H9 (cell line): ENCODE results near the gene KRTAP9-8. TPM values are rescaled to one million over a fixed set of nuclear protein-coding genes. Genes with fewer than 3 reads are reported as not detected.

Experiments used
- DNase-seq: peaks from one replicate; pipeline ENCODE4 v3.0.0-alpha.2; 2017
- H2AFZ ChIP-seq: one replicate; pipeline ENCODE4 v1.6.1; 2013; ENCODE audit warnings: mild to moderate bottlenecking, low read length, control low read depth, moderate library complexity
- H2AK5ac ChIP-seq: 2 replicates; pipeline ENCODE4 v1.6.1; 2013; ENCODE audit warnings: low read length, control low read depth, mixed read lengths; ENCODE audit not compliant: insufficient read length
- H2BK120ac ChIP-seq: one replicate; pipeline ENCODE4 v1.6.1; 2013; ENCODE audit warnings: low read depth, mild to moderate bottlenecking, low read length, control low read depth, inconsistent platforms; ENCODE audit not compliant: poor library complexity, severe bottlenecking
- H2BK12ac ChIP-seq: 2 replicates; pipeline ENCODE4 v1.6.1; 2013; ENCODE audit warnings: low read length, control low read depth, mixed read lengths, low read depth; ENCODE audit not compliant: insufficient read length
- H2BK15ac ChIP-seq: 2 replicates; pipeline ENCODE4 v1.6.1; 2013; ENCODE audit warnings: low read depth, low read length, control low read depth
- H2BK20ac ChIP-seq: one replicate; pipeline ENCODE4 v1.6.1; 2013; ENCODE audit warnings: low read depth, mild to moderate bottlenecking, low read length, control low read depth, inconsistent platforms; ENCODE audit not compliant: poor library complexity, severe bottlenecking
- H2BK5ac ChIP-seq: 2 replicates; pipeline ENCODE4 v1.6.1; 2013; ENCODE audit warnings: low read length, control low read depth, mixed read lengths; ENCODE audit not compliant: insufficient read length
- H3K14ac ChIP-seq: 2 replicates; pipeline ENCODE4 v1.6.1; 2013; ENCODE audit warnings: low read length, control low read depth; ENCODE audit not compliant: insufficient read depth
- H3K18ac ChIP-seq: 2 replicates; pipeline ENCODE4 v1.6.1; 2013; ENCODE audit warnings: low read depth, mild to moderate bottlenecking, mixed read lengths, low read length, control low read depth; ENCODE audit not compliant: insufficient read length
- H3K23ac ChIP-seq: 2 replicates; pipeline ENCODE4 v1.6.1; 2013; ENCODE audit warnings: low read length, control low read depth, mixed read lengths, low read depth; ENCODE audit not compliant: insufficient read length
- H3K23me2 ChIP-seq: 2 replicates; pipeline ENCODE4 v1.6.1; 2013; ENCODE audit warnings: low read depth, mild to moderate bottlenecking, mixed read lengths, low read length, control low read depth; ENCODE audit not compliant: insufficient read length, poor library complexity, severe bottlenecking
- H3K27ac ChIP-seq: 2 replicates; pipeline ENCODE4 v1.5.1; 2013; ENCODE audit warnings: low read length, control low read depth, mixed read lengths, low read depth; ENCODE audit not compliant: insufficient read length
- H3K27me3 ChIP-seq: 2 replicates; pipeline ENCODE4 v1.6.1; 2013; ENCODE audit warnings: low read length, control low read depth, inconsistent platforms; ENCODE audit not compliant: insufficient read depth
- H3K4ac ChIP-seq: 2 replicates; pipeline ENCODE4 v1.6.1; 2013; ENCODE audit warnings: low read depth, mild to moderate bottlenecking, control low read depth, inconsistent platforms, low read length, moderate library complexity
- H3K4me1 ChIP-seq: 2 replicates; pipeline ENCODE4 v1.6.1; 2013; ENCODE audit warnings: low read length, control low read depth, inconsistent platforms; ENCODE audit not compliant: insufficient read depth
- H3K4me2 ChIP-seq: 2 replicates; pipeline ENCODE4 v1.6.1; 2013; ENCODE audit warnings: low read length, control low read depth, mixed read lengths; ENCODE audit not compliant: insufficient read length, insufficient read depth
- H3K56ac ChIP-seq: 2 replicates; pipeline ENCODE4 v1.6.1; 2013; ENCODE audit warnings: low read depth, mild to moderate bottlenecking, mixed read lengths, low read length, control low read depth; ENCODE audit not compliant: insufficient read length
- H3K79me1 ChIP-seq: 2 replicates; pipeline ENCODE4 v1.6.1; 2013; ENCODE audit warnings: low read depth, mild to moderate bottlenecking, moderate library complexity, low read length, control low read depth, inconsistent platforms; ENCODE audit not compliant: insufficient read depth, poor library complexity, severe bottlenecking
- H3K79me2 ChIP-seq: 2 replicates; pipeline ENCODE4 v1.6.1; 2013; ENCODE audit warnings: low read length, control low read depth, inconsistent platforms; ENCODE audit not compliant: insufficient read depth
- H3K9ac ChIP-seq: 2 replicates; pipeline ENCODE4 v1.6.1; 2013; ENCODE audit warnings: low read length, control low read depth, mixed read lengths; ENCODE audit not compliant: insufficient read length; ENCODE audit errors: extremely low read depth
- H3K9me3 ChIP-seq: one replicate; pipeline ENCODE4 v1.6.1; 2013; ENCODE audit warnings: low read depth, low read length, inconsistent platforms; ENCODE audit not compliant: control insufficient read depth
- H3T11ph ChIP-seq: one replicate; pipeline ENCODE4 v1.6.1; 2013; ENCODE audit warnings: mild to moderate bottlenecking, low read length, control low read depth, inconsistent platforms
- H4K20me1 ChIP-seq: one replicate; pipeline ENCODE4 v1.6.1; 2013; ENCODE audit not compliant: control insufficient read depth, insufficient read length, insufficient read depth
- H4K5ac ChIP-seq: 2 replicates; pipeline ENCODE4 v1.6.1; 2013; ENCODE audit warnings: low read depth, mild to moderate bottlenecking, mixed read lengths, low read length, control low read depth; ENCODE audit not compliant: insufficient read length
- H4K8ac ChIP-seq: replicated peaks from 2 replicates; pipeline ENCODE4 v1.6.1; 2013; ENCODE audit warnings: low read length, control low read depth, mixed read lengths, low read depth; ENCODE audit not compliant: insufficient read length
- H4K91ac ChIP-seq: 2 replicates; pipeline ENCODE4 v1.6.1; 2013; ENCODE audit warnings: low read depth, mild to moderate bottlenecking, moderate library complexity, mixed read lengths, low read length, control low read depth; ENCODE audit not compliant: insufficient read length
- H3K27ac Mint-ChIP-seq, 3 experiments: 2 replicates in 2 of 3; 3 replicates in 1 of 3; pipeline ENCODE4 v1.8.0; 2020 to 2021; ENCODE audit warnings: mixed read lengths in 3 of 3, mild to moderate bottlenecking in 1 of 3, moderate library complexity in 1 of 3
- H3K27me3 Mint-ChIP-seq: 2 replicates; pipeline ENCODE4 v1.8.0; 2021; ENCODE audit warnings: low read depth, mild to moderate bottlenecking, moderate library complexity, mixed read lengths
- H3K36me3 Mint-ChIP-seq, 3 experiments: 2 replicates in 2 of 3; 3 replicates in 1 of 3; pipeline ENCODE4 v1.8.0; 2020 to 2021; ENCODE audit warnings: low read depth in 3 of 3, mixed read lengths in 3 of 3; ENCODE audit not compliant: insufficient read depth in 1 of 3
- H3K4me1 Mint-ChIP-seq, 2 experiments: 2 replicates each; pipeline ENCODE4 v1.8.0; 2020; ENCODE audit warnings: mixed read lengths in 2 of 2
- H3K4me3 Mint-ChIP-seq, 2 experiments: 2 replicates in 1 of 2; 3 replicates in 1 of 2; pipeline ENCODE4 v1.8.0; 2020 to 2021; ENCODE audit warnings: mild to moderate bottlenecking in 2 of 2, mixed read lengths in 2 of 2, moderate library complexity in 1 of 2
- H3K9me3 Mint-ChIP-seq, 2 experiments: 2 replicates in 1 of 2; 3 replicates in 1 of 2; pipeline ENCODE4 v1.8.0; 2020; ENCODE audit warnings: mild to moderate bottlenecking in 2 of 2, mixed read lengths in 2 of 2, moderate library complexity in 1 of 2
- WGBS: extraction: QIAGEN DNeasy Blood & Tissue Kit; methylation state at CpG from one replicate; pipeline ENCODE4 v1.1.7; 2013; ENCODE audit warnings: missing lambda C conversion rate, low lambda C conversion rate, mixed read lengths; ENCODE audit not compliant: insufficient read length; ENCODE audit errors: extremely low coverage; 5-methylcytosine and 5-hydroxymethylcytosine counted together
- total RNA-seq: library from RNA; stranded (reverse); gene quantifications from 2 replicates; pipeline ENCODE4 v1.2.1, GENCODE V29; 2021
- TF ChIP-seq, protein P1 (sequence below): fragments of 200-600 bp; sonication (generic); conservative IDR thresholded peaks from 3 replicates; pipeline ENCODE4 v1.8.0; 2021; ENCODE audit warnings: antibody characterized with exemption, mild to moderate bottlenecking

KRTAP9-8 gene
- total RNA-seq, 1 experiment from 2014 or later, result not detected

DNA sequence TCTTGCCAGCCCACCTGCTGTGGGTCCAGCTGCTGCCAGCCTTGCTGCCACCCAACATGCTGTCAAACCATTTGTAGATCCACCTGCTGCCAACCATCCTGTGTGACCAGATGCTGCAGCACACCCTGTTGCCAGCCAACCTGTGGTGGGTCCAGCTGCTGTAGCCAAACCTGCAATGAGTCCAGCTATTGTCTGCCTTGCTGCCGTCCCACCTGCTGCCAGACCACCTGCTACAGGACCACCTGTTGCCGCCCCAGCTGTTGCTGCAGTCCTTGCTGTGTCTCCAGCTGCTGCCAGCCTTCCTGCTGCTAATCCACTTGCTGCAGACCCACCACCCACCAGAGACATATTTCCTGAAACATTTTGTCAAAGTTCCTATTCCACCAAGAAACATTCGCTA is 47.5 kb upstream of the KRTAP9-8 start:
- H3K4ac ChIP-seq, result no peak overlapping the region
- no peaks in the 10 kb centered on the region for H4K20me1 ChIP-seq
- WGBS, result no CpG with 5 or more reads among the region's 3 CpGs
- no peaks in the 10 kb centered on the region for H3K4me1 ChIP-seq
- H3K79me2 ChIP-seq, result no peaks in the 10 kb centered on the region
- no peak for DNase-seq
- no peak overlapping the region for H3T11ph ChIP-seq
- no peaks in the 10 kb centered on the region for H3K9me3 ChIP-seq
- H2BK120ac ChIP-seq, result no peak overlapping the region
- no peak overlapping the region for H2AFZ ChIP-seq
- no peak overlapping the region for H2BK15ac ChIP-seq
- no peak overlapping the region for H3K9ac ChIP-seq
- H3K27me3 ChIP-seq, result no peaks in the 10 kb centered on the region
- no peaks in the 10 kb centered on the region for H3K79me1 ChIP-seq
- no peak overlapping the region for H4K8ac ChIP-seq
- H2BK12ac ChIP-seq, result no peak overlapping the region
- no peak overlapping the region for H3K23ac ChIP-seq
- H3K4me1 Mint-ChIP-seq, result peaks cover 3 to 7% of the 10 kb centered on the region in 2 experiments; a peak in 2 of 4 replicates
- H3K56ac ChIP-seq, result no peak overlapping the region
- H3K14ac ChIP-seq, result peak overlapping the region; percentile 51; the same call in 1 of the 2 replicates
- H3K4me2 ChIP-seq, result no peak overlapping the region
- no peak overlapping the region for H3K27ac Mint-ChIP-seq
- no peak overlapping the region for H4K91ac ChIP-seq
- no peak overlapping the region for H4K5ac ChIP-seq
- no peak overlapping the region for H2BK20ac ChIP-seq
- H3K27ac ChIP-seq, result no peak overlapping the region
- H3K9me3 Mint-ChIP-seq, result peaks cover 4 to 7% of the 10 kb centered on the region in 2 experiments; a peak in 4 of 5 replicates
- peaks cover 2% of the 10 kb centered on the region for H3K27me3 Mint-ChIP-seq
- no peaks in the 10 kb centered on the region for H3K23me2 ChIP-seq
- H2AK5ac ChIP-seq, result no peak overlapping the region
- no peak overlapping the region for H3K18ac ChIP-seq
- no peak overlapping the region for H3K4me3 Mint-ChIP-seq
- TF ChIP-seq, protein P1, sequence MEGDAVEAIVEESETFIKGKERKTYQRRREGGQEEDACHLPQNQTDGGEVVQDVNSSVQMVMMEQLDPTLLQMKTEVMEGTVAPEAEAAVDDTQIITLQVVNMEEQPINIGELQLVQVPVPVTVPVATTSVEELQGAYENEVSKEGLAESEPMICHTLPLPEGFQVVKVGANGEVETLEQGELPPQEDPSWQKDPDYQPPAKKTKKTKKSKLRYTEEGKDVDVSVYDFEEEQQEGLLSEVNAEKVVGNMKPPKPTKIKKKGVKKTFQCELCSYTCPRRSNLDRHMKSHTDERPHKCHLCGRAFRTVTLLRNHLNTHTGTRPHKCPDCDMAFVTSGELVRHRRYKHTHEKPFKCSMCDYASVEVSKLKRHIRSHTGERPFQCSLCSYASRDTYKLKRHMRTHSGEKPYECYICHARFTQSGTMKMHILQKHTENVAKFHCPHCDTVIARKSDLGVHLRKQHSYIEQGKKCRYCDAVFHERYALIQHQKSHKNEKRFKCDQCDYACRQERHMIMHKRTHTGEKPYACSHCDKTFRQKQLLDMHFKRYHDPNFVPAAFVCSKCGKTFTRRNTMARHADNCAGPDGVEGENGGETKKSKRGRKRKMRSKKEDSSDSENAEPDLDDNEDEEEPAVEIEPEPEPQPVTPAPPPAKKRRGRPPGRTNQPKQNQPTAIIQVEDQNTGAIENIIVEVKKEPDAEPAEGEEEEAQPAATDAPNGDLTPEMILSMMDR, result no peak
- 0 out of 7 replicates have a peak, but pooled peaks cover 0 to 3% (median 0%) of the 10 kb centered on the region in 3 experiments for H3K36me3 Mint-ChIP-seq
- H2BK5ac ChIP-seq, result no peak overlapping the region
